GM12878 (cell line): ENCODE results near the gene SLC25A51. TPM values are rescaled to one million over a fixed set of nuclear protein-coding genes. Genes with fewer than 3 reads are reported as not detected.

Experiments
- ATAC-seq: fragments of 200-7000 bp; cut with Tn5 transposase; 3 replicates; pipeline ENCODE4 v1.9.1; 2020; ENCODE audit warnings: mild to moderate bottlenecking, moderate library complexity
- BruUV-seq: library from RNA; stranded (reverse); fragments of 400-500 nt; replicated peaks from 2 replicates; lab custom pipeline; 2021; lab: Mats Ljungman, UMichigan
- CTCF ChIA-PET: fragments of 300-600 bp; sonication (Branson Sonifier 250); formaldehyde crosslinking; extraction: SDS; loops from one replicate; lab custom pipeline; 2021; ENCODE audit warnings: inconsistent platforms; lab: Yijun Ruan, JAX
- POLR2A ChIA-PET: fragments of 350-600 bp; formaldehyde crosslinking; extraction: SDS; loops from one replicate; lab custom pipeline; 2021; ENCODE audit warnings: inconsistent platforms; lab: Charles Lee
- RAD21 ChIA-PET: fragments of 300-600 bp; sonication (Branson Sonifier 250); formaldehyde crosslinking; loops from one replicate; lab custom pipeline; 2023; ENCODE audit warnings: antibody characterized with exemption; ENCODE audit not compliant: unreplicated experiment; lab: Charles Lee
- SMC1A ChIA-PET: fragments of 300-600 bp; sonication (Branson Sonifier 250); formaldehyde crosslinking; loops from one replicate; lab custom pipeline; 2023; ENCODE audit not compliant: unreplicated experiment, uncharacterized antibody; lab: Charles Lee
- DNase-seq: peaks from one replicate; pipeline ENCODE4 v3.0.0-alpha.2; 2011; ENCODE audit warnings: low read depth, low spot score
- FAIRE-seq: peaks from 3 replicates; lab custom pipeline; 2011; peaks lifted over from hg19 to GRCh38; lab: Jason Lieb, UNC
- H2AFZ ChIP-seq: 2 replicates; pipeline ENCODE4 v1.6.0; 2011; ENCODE audit warnings: low read depth, low read length, control low read depth; ENCODE audit not compliant: control insufficient read depth
- H3K27ac ChIP-seq: 2 replicates; pipeline ENCODE4 v1.5.1; 2011; ENCODE audit warnings: control low read depth; ENCODE audit not compliant: control insufficient read depth, insufficient read depth
- H3K27me3 ChIP-seq, 2 experiments: replicated peaks in 1 of 2; 2 replicates each; pipeline versions ENCODE4 v1.6.0 to v1.6.1; 2011; ENCODE audit warnings: low read length in 1 of 2; ENCODE audit not compliant: control insufficient read depth in 2 of 2, insufficient read depth in 2 of 2
- H3K36me3 ChIP-seq, 2 experiments: 2 replicates each; pipeline ENCODE4 v1.5.1; 2011; ENCODE audit warnings: low read length in 1 of 2; ENCODE audit not compliant: control insufficient read depth in 2 of 2, insufficient read depth in 2 of 2
- H3K4me1 ChIP-seq: 2 replicates; pipeline ENCODE4 v1.6.1; 2011; ENCODE audit warnings: mild to moderate bottlenecking, low read length, moderate library complexity, mixed read lengths; ENCODE audit not compliant: control insufficient read depth, insufficient read depth
- H3K4me2 ChIP-seq: 2 replicates; pipeline ENCODE4 v1.6.0; 2011; ENCODE audit warnings: control low read depth; ENCODE audit not compliant: control insufficient read depth, insufficient read depth
- H3K4me3 ChIP-seq: fragments of 200-600 bp; sonication (generic); 2 replicates; pipeline ENCODE4 v1.5.1; 2016
- H3K79me2 ChIP-seq: 2 replicates; pipeline ENCODE4 v1.6.0; 2011; ENCODE audit warnings: low read length; ENCODE audit not compliant: control insufficient read depth, insufficient read depth
- H3K9ac ChIP-seq: 2 replicates; pipeline ENCODE4 v1.8.0; 2011; ENCODE audit warnings: low read length, control low read depth, mixed read lengths; ENCODE audit not compliant: control insufficient read depth, insufficient read depth
- H3K9me3 ChIP-seq: replicated peaks from 3 replicates; pipeline ENCODE4 v1.5.1; 2011; ENCODE audit warnings: mild to moderate bottlenecking, low read length; ENCODE audit not compliant: control insufficient read depth, insufficient read depth
- H4K20me1 ChIP-seq: 2 replicates; pipeline ENCODE4 v1.6.0; 2011; ENCODE audit not compliant: control insufficient read depth, insufficient read depth
- JUNB ChIP-seq: IDR thresholded peaks from 2 replicates; pipeline ENCODE4 v1.6.1; 2016; ENCODE audit warnings: antibody characterized with exemption, mild to moderate bottlenecking
- PAX5 ChIP-seq: IDR thresholded peaks from 2 replicates; pipeline ENCODE4 v1.6.1; 2011; ENCODE audit warnings: low read depth, low read length, borderline replicate concordance
- POU2F2 ChIP-seq: IDR thresholded peaks from 3 replicates; pipeline ENCODE4 v1.6.1; 2011; ENCODE audit warnings: low read depth, mild to moderate bottlenecking, low read length, borderline replicate concordance
- REST ChIP-seq: IDR thresholded peaks from 2 replicates; pipeline ENCODE4 v1.6.1; 2012; ENCODE audit warnings: mild to moderate bottlenecking, low read depth, low read length
- SIX5 ChIP-seq: IDR thresholded peaks from 2 replicates; pipeline ENCODE4 v1.6.1; 2011; ENCODE audit warnings: mild to moderate bottlenecking, low read depth, low read length, moderate library complexity; ENCODE audit not compliant: severe bottlenecking
- SP1 ChIP-seq: IDR thresholded peaks from one replicate; pipeline ENCODE4 v1.6.1; 2011; ENCODE audit warnings: low read depth, low read length
- SUPT20H ChIP-seq: IDR thresholded peaks from 2 replicates; pipeline ENCODE4 v1.6.1; 2011; ENCODE audit warnings: low read depth, mild to moderate bottlenecking, low read length, moderate library complexity, borderline replicate concordance; ENCODE audit not compliant: control insufficient read depth
- ZBTB11 ChIP-seq: fragments of 450-650 bp; formaldehyde crosslinking; IDR thresholded peaks from 2 replicates; pipeline ENCODE4 v1.5.0; 2022; ENCODE audit warnings: mild to moderate bottlenecking, missing genetic modification characterization
- WGBS: methylation state at CpG from one replicate; pipeline ENCODE4 v1.1.6; 2016; ENCODE audit warnings: low lambda C conversion rate; ENCODE audit not compliant: insufficient replicate concordance, insufficient coverage; ENCODE audit errors: missing lambda C conversion rate; 5-methylcytosine and 5-hydroxymethylcytosine counted together
- in situ Hi-C: fragments of 300-500 bp; cut with MboI; formaldehyde crosslinking; loops from 9 replicates; pipeline ENCODE4 v1.14.3; 2018; ENCODE audit warnings: mixed read lengths
- intact Hi-C: fragments of 100-400 bp; cut with micrococcal nuclease; formaldehyde crosslinking; loops from one replicate; pipeline ENCODE4 v1.14.2; 2022; ENCODE audit not compliant: unreplicated experiment
- polyA plus RNA-seq, 11 experiments: library from polyadenylated mRNA; depleted of rRNA in 4 of 11; unstranded in 6 of 11; stranded (reverse) in 5 of 11; fragments of >200 nt; fragmentation: Nextera tagmentation in 4 of 11; fragmentation: Illumina TruSeq in 1 of 11; extraction: Ambion mirVana in 4 of 11; extraction: Trizol in 1 of 11; gene quantifications; 1 replicate in 1 of 11; 2 replicates in 10 of 11; pipeline versions ENCODE4 v1.2.1 to v1.2.3, GENCODE V29; 2011 to 2016; ENCODE audit warnings: inconsistent platforms in 2 of 11, missing spikeins in 2 of 11, low read depth in 1 of 11
- total RNA-seq, 4 experiments: library from RNA; depleted of rRNA in 3 of 4; stranded (reverse); fragments of >200 nt in 3 of 4; fragmentation: Illumina TruSeq in 1 of 4; extraction: Trizol in 1 of 4; gene quantifications; 2 replicates each; pipeline versions ENCODE4 v1.2.1 to v1.2.3, GENCODE V29; 2013 to 2021

SLC25A51 gene
- total and polyA plus RNA-seq, 10 of the 15 experiments (the other 5 are each of a cell fraction or from before 2014, with no cell fraction given), result 3.8 to 29.3 (median 13.2) TPM

GRCh38 chr9:37936965-37937364 is 33.0 kb upstream of the SLC25A51 start:
- no peak overlapping the region for H3K9ac ChIP-seq
- no peaks in the 10 kb centered on the region for H3K79me2 ChIP-seq
- no peaks in the 10 kb centered on the region for H3K27me3 ChIP-seq
- CTCF ChIA-PET, result interaction anchor here (0.9 kb wide), 1 partner anchor 439 kb away, joined by 3 read pairs; no protein-coding TSS in a partner anchor
- no peak overlapping the region for H3K4me3 ChIP-seq
- FAIRE-seq, result no peak
- intact Hi-C loops (no loop called here), in situ Hi-C loops (no loop called here)
- no peak for ATAC-seq
- no peak overlapping the region for H2AFZ ChIP-seq
- H4K20me1 ChIP-seq, result no peaks in the 10 kb centered on the region
- BruUV-seq, result no TSS peak
- WGBS, result 39% methylated on average over 4 of the region's 4 CpGs
- RAD21 ChIA-PET, result interaction anchor here (1.0 kb wide), 1 partner anchor 16 kb away, joined by 3 read pairs; no protein-coding TSS in a partner anchor
- TF ChIP-seq SIX5 (no peak), POU2F2 (no peak), PAX5 (no peak), SP1 (no peak)
- H3K4me2 ChIP-seq, result no peak overlapping the region
- no peaks in the 10 kb centered on the region for H3K9me3 ChIP-seq
- DNase-seq, result no peak
- H3K27ac ChIP-seq, result no peak overlapping the region
- H3K4me1 ChIP-seq, result no peaks in the 10 kb centered on the region
- SMC1A ChIA-PET, result interaction anchor here (1.1 to 1.5 kb wide), 3 partner anchors 23 to 457 kb away, joined by 3 to 4 read pairs (median 3); no protein-coding TSS in a partner anchor
- H3K36me3 ChIP-seq, result no peaks in the 10 kb centered on the region
- POLR2A ChIA-PET, result interaction anchor here (1.2 kb wide), 1 partner anchor 15 kb away, joined by 3 read pairs; no protein-coding TSS in a partner anchor

- Histone ChIP-seq H2AFZ (no peak overlapping the region), H3K27ac (no peak overlapping the region), H3K4me2 (no peak overlapping the region), H3K79me2 (no peaks in the 10 kb centered on the region), H3K9me3 (no peaks in the 10 kb centered on the region), H3K36me3 (no peaks in the 10 kb centered on the region), H3K9ac (no peak overlapping the region), H3K4me1 (no peaks in the 10 kb centered on the region), H3K4me3 (no peak overlapping the region), H3K27me3 (no peaks in the 10 kb centered on the region), H4K20me1 (no peaks in the 10 kb centered on the region)
- intact Hi-C loops (no loop called here), in situ Hi-C loops (no loop called here)
- ChIA-PET RAD21 (no interaction called here), POLR2A (no interaction called here), SMC1A (interaction anchor here (1.1 to 1.5 kb wide), 2 partner anchors 23 to 457 kb away, joined by 3 to 4 read pairs; no protein-coding TSS in a partner anchor), CTCF (interaction anchor here (0.9 kb wide), 1 partner anchor 439 kb away, joined by 3 read pairs; no protein-coding TSS in a partner anchor)
- WGBS, result 63% methylated on average over 5 of the region's 5 CpGs
- FAIRE-seq (no peak), DNase-seq (no peak), ATAC-seq (no peak)
- BruUV-seq, result no TSS peak
- TF ChIP-seq JUNB (no peak), ZBTB11 (CRISPR knock-in tag) (no peak), SUPT20H (no peak), REST (no peak)
Observed at GRCh38 chr9:37936376-37936775, 32.4 kb upstream of the SLC25A51 start.
